Spleen (tissue), 7 donors: ENCODE results near the gene ENKD1.

ENCODE experiments used
- POLR2AphosphoS5 ChIP-seq, 3 donors: sonication (generic); formaldehyde crosslinking; IDR thresholded peaks; one replicate each; pipeline ENCODE4 v1.5.1; 2017; ENCODE audit warnings: antibody characterized with exemption in 3 of 3
- TF ChIP-seq, protein P1 (sequence below), 11 experiments: fragments of 200-600 bp in 7 of 11; fragments of 450-650 bp in 4 of 11; sonication (generic) in 4 of 11; IDR thresholded peaks in 8 of 11; conservative IDR thresholded peaks in 3 of 11; 1 replicate in 7 of 11; 2 replicates in 4 of 11; pipeline versions ENCODE4 v1.4.0 to v1.8.0; 2016 to 2021; ENCODE audit warnings: antibody characterized with exemption in 11 of 11, inconsistent platforms in 4 of 11, mild to moderate bottlenecking in 1 of 11
- donor health status: DM: no; HTN: no; CAD: no; lungs with moderate emphysema.
- donor health status: DM: no; HTN: no; CAD: no.
- donor health status: DM: no; HTN: no; CAD: no.

DNA sequence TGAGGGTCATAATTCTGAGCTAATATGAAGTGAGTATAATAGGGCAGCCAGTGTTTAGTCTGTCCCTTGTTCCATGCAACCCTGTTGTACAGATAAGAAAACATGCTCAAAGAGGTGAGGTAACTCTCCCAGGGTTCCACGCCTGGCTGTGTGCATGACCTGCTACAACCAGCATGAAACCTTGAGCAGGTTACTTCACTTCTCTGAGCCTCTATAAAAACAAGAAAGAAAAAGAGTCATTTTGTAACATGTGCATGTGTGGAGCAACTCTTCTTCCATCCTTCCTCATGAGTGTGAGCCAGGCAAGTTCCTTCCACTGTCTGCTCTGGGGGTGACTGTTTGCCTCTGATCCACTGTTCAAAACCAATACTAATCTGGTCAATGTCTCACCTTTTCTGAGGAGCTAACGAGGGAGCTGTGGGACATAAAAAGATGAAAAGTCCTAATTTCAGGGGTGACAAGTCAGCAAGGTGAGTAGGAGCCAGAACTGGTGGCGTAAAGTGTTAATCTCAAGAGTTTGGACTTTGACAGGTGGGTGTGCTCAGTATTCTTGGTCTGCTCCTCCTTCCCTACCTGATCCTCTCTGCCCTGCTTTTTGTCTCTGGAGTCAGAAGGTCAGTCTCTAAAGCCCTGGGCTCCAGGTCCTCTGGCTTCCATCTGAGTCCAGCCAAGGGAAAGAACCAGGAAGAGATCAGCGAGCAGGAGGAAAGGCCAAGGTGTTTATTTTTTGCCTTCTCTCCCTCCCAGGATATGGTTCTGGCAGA lies 31.1 kb upstream of the ENKD1 start:
- TF ChIP-seq, protein P1, sequence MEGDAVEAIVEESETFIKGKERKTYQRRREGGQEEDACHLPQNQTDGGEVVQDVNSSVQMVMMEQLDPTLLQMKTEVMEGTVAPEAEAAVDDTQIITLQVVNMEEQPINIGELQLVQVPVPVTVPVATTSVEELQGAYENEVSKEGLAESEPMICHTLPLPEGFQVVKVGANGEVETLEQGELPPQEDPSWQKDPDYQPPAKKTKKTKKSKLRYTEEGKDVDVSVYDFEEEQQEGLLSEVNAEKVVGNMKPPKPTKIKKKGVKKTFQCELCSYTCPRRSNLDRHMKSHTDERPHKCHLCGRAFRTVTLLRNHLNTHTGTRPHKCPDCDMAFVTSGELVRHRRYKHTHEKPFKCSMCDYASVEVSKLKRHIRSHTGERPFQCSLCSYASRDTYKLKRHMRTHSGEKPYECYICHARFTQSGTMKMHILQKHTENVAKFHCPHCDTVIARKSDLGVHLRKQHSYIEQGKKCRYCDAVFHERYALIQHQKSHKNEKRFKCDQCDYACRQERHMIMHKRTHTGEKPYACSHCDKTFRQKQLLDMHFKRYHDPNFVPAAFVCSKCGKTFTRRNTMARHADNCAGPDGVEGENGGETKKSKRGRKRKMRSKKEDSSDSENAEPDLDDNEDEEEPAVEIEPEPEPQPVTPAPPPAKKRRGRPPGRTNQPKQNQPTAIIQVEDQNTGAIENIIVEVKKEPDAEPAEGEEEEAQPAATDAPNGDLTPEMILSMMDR (IDR thresholded peaks at IDR 0.05 in 8 of 11, conservative IDR thresholded peaks at IDR 0.05 in 3 of 11): no peak
- TF ChIP-seq POLR2AphosphoS5 (IDR thresholded peaks at IDR 0.05): no peak
